Measurements from ENCODE around the gene ZNRF3. TPM values are rescaled to one million over a fixed set of nuclear protein-coding genes. Genes with fewer than 3 reads are reported as not detected.
A peak's percentile ranks its signal among the peaks of the same experiment; 100 is the strongest.

ZNRF3 gene
- polyA plus RNA-seq, 1 donor (not counting 4 experiments of a cell fraction or from before 2014, with no cell fraction given): 2.6 TPM

- TF ChIP-seq EZH2 (IDR thresholded peaks at IDR 0.05; ENCODE audit: low read length) (no peak), CTCF (optimal IDR thresholded peaks at IDR 0.05 in 1 of 3, IDR thresholded peaks at IDR 0.05 in 1 of 3, conservative IDR thresholded peaks at IDR 0.05 in 1 of 3; ENCODE audit: extremely low read depth in 1 of 3, insufficient read depth in 2 of 3, low read length in 3 of 3) (no peak)
- no peaks in the 10 kb centered on the region for H4K20me1 ChIP-seq (ENCODE audit: control insufficient read depth, extremely low read depth, insufficient read depth, low read length)
- DNase-seq (ENCODE audit: low read depth, low spot score): no peak
- no peak overlapping the region for H2AFZ ChIP-seq (ENCODE audit: control insufficient read depth, low read length)
- H3K4me3 ChIP-seq (ENCODE audit: control insufficient read depth in 2 of 3, extremely low read depth in 1 of 3, insufficient read depth in 2 of 3, low read depth in 1 of 3, low read length in 3 of 3): no peak overlapping the region
- H3K36me3 ChIP-seq (ENCODE audit: control insufficient read depth in 2 of 2, extremely low read depth in 1 of 2, insufficient read depth in 2 of 2, low read length in 2 of 2): no peaks in the 10 kb centered on the region
- H3K9me3 ChIP-seq (ENCODE audit: control insufficient read depth, low read depth, low read length): no peaks in the 10 kb centered on the region
- H3K4me1 ChIP-seq (ENCODE audit: control insufficient read depth, extremely low read depth, insufficient read depth, low read length): peaks cover 62% of the 10 kb centered on the region
- no peak overlapping the region for H3K27ac ChIP-seq (ENCODE audit: control insufficient read depth, insufficient read depth, low read length)
- H3K79me2 ChIP-seq (ENCODE audit: control insufficient read depth, insufficient read depth, low read length): peaks cover 27% of the 10 kb centered on the region
- H3K4me2 ChIP-seq (ENCODE audit: control insufficient read depth, extremely low read depth, insufficient read depth, low read depth, low read length): peak overlapping the region; percentile 73
- FAIRE-seq: no peak
- dilution Hi-C loops (cut with MboI; ENCODE audit: extremely low pct_ligation_motif_present, low sequenced_read_pairs): no loop called here
- H3K9me1 ChIP-seq (ENCODE audit: control insufficient read depth, extremely low read depth, insufficient read depth, low read length): no peaks in the 10 kb centered on the region
- no peaks in the 10 kb centered on the region for H3K27me3 ChIP-seq (ENCODE audit: control insufficient read depth, extremely low read depth, insufficient read depth, low read length)
- H3K9ac ChIP-seq (ENCODE audit: control insufficient read depth, extremely low read depth, insufficient read depth, low read length): no peak overlapping the region
These were observed 19.1 kb downstream of the ZNRF3 start for GRCh38 chr22:28902490-28902889.

GRCh38 chr22:28903080-28903479 is 19.7 kb downstream of the ZNRF3 start:
- Histone ChIP-seq H3K4me1 (ENCODE audit: control insufficient read depth, extremely low read depth, insufficient read depth, low read length) (peaks cover 56% of the 10 kb centered on the region), H3K4me2 (ENCODE audit: control insufficient read depth, extremely low read depth, insufficient read depth, low read depth, low read length) (peak overlapping the region; percentile 73), H3K36me3 (ENCODE audit: control insufficient read depth in 2 of 2, extremely low read depth in 1 of 2, insufficient read depth in 2 of 2, low read length in 2 of 2) (no peaks in the 10 kb centered on the region), H3K9me1 (ENCODE audit: control insufficient read depth, extremely low read depth, insufficient read depth, low read length) (no peaks in the 10 kb centered on the region), H3K9me3 (ENCODE audit: control insufficient read depth, low read depth, low read length) (no peaks in the 10 kb centered on the region), H3K27ac (ENCODE audit: control insufficient read depth, insufficient read depth, low read length) (no peak overlapping the region), H2AFZ (ENCODE audit: control insufficient read depth, low read length) (peak overlapping the region; percentile 18), H3K4me3 (ENCODE audit: control insufficient read depth in 2 of 3, extremely low read depth in 1 of 3, insufficient read depth in 2 of 3, low read depth in 1 of 3, low read length in 3 of 3) (no peak overlapping the region), H3K27me3 (ENCODE audit: control insufficient read depth, extremely low read depth, insufficient read depth, low read length) (no peaks in the 10 kb centered on the region), H3K9ac (ENCODE audit: control insufficient read depth, extremely low read depth, insufficient read depth, low read length) (no peak overlapping the region), H4K20me1 (ENCODE audit: control insufficient read depth, extremely low read depth, insufficient read depth, low read length) (no peaks in the 10 kb centered on the region), H3K79me2 (ENCODE audit: control insufficient read depth, insufficient read depth, low read length) (peaks cover 21% of the 10 kb centered on the region)
- dilution Hi-C loops (cut with MboI; ENCODE audit: extremely low pct_ligation_motif_present, low sequenced_read_pairs): no loop called here
- TF ChIP-seq CTCF (optimal IDR thresholded peaks at IDR 0.05 in 1 of 3, IDR thresholded peaks at IDR 0.05 in 1 of 3, conservative IDR thresholded peaks at IDR 0.05 in 1 of 3; ENCODE audit: extremely low read depth in 1 of 3, insufficient read depth in 2 of 3, low read length in 3 of 3) (no peak), EZH2 (IDR thresholded peaks at IDR 0.05; ENCODE audit: low read length) (no peak)
- no peak for FAIRE-seq
- no peak for DNase-seq (ENCODE audit: low read depth, low spot score)
